MV-4-11 (cell line): ENCODE results near the gene BACE2.
"Not testable (repeated sequence)": the region's sequence is repeated elsewhere in the genome, so short reads cannot be mapped to it uniquely, and the experiment has no call there.

ENCODE experiments used
- DNase-seq: peaks from one replicate; lab custom pipeline; 2025; lab: John Stamatoyannopoulos, UW

The BACE2 gene

DNA sequence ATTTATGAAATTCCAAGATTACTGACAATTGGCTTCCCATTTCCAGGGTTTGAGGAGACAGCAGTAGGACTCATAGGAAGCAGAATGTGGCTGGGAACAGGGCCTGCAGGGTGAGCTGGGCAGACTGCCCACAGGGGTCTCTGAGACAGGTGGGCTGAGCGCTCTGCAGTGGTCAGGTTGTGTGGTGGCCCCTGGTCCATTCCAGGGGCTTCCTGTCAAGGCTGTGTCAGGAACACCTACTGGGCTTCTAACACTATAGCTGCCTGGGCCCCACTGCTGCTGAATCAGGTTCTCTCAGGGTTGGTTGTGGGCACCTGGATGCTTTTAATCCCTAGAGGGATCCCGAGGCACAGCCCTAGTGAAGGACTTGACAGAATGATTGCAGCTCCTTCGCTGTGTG lies 72.1 kb downstream of the BACE2 start:
- DNase-seq, result no peak

DNA sequence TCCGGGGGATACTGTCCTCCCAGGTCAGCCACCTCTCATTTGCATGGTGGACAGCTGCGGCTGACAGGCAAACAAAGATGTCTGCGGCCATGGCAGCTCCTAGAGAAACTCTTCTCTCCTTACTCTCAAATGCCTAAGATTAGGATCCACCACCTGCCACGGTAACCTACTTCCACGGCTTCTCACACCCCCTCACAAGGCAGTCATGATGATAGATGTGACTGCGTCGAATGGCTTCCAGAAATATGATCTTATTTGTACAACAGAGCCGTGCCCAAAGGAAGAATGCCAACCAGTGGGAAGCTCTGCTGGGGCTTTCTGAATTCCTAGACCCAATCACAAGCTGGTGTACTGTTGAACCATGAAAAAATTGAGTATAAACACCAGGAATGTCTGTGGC lies 73.4 kb downstream of the BACE2 start:
- DNase-seq, result no peak

DNA sequence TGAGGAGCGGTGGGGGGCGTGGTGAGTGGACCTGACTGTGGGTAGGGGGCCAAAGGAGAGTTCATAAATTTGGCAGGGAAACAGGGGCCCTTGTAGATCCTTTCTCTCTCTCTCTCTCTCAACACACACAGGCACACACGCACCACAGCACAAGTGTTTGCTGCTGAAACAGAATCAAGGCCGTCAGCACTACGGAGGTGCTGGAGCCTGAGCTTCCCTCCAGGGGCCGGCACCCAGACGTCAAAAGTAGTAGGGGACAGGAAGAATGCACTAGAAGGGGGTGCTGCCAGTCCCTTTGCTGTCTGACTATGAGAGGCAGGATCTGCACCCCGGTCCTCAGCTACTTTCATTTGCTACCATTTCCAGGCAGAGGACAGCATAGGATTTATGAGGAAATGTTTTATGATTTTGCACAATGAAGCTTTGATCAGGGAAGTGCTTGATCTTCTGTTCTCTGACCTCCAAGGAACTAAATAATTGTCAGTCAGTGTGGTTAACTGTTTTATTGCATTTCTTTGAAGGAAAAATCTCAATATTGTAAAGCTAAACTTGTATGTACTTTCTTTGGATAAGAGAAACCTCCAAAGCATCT lies 74.4 kb downstream of the BACE2 start:
- no peak for DNase-seq

DNA sequence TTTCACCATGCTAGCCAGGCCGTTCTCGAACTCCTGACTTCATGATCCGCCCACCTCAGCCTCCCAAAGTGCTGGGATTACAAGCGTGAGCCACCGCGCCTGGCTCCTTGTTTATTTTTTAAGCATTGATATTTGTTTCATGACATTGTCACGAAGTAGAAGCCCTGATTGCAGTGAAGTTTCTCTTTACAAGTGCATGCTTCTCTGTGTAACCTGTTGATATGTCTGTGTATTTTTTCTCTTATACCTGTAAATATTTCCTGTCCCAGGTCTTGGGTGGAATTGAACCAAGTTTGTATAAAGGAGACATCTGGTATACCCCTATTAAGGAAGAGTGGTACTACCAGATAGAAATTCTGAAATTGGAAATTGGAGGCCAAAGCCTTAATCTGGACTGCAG lies 75.1 kb downstream of the BACE2 start:
- DNase-seq, result no peak

DNA sequence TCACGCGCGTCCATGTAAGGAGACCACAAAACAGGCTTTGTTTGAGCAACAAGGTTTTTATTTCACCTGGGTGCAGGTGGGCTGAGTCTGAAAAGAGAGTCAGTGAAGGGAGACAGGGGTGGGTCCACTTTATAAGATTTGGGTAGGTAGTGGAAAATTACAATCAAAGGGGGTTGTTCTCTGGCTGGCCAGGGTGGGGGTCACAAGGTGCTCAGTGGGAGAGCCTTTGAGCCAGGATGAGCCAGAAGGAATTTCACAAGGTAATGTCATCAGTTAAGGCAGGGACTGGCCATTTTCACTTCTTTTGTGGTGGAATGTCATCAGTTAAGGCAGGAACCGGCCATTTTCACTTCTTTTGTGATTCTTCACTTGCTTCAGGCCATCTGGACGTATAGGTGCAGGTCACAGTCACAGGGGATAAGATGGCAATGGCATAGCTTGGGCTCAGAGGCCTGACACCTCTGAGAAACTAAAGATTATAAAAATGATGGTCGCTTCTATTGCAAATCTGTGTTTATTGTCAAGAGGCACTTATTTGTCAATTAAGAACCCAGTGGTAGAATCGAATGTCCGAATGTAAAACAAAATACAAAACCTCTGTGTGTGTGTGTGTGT lies 76.4 kb downstream of the BACE2 start:
- not testable (repeated sequence) for DNase-seq

DNA sequence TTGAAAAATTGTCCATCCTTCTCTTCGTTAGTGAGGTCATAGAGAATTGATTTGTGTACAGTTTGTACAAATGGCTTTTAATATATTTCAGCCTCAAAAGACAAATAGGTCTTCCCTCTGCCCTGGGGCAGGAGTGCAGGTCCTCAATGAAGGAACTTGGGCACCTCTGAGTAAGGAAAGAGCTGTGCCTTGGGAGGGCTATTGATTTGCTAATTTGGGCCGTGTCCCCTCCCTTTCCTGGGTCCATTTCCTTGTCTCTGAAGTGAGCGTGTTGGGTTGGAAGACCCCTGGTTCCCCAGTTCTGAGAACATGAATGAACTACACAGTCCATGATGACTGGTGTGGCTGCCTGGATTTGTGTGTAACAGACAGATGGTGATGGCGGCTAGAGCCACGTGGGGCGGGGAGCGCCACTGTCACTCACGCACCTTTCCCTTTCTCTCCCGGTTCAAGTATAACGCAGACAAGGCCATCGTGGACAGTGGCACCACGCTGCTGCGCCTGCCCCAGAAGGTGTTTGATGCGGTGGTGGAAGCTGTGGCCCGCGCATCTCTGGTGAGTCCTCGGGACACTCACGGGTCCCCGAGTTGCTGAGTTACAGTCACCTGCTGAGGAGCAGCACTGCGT lies 77.7 kb downstream of the BACE2 start:
- no peak for DNase-seq

DNA sequence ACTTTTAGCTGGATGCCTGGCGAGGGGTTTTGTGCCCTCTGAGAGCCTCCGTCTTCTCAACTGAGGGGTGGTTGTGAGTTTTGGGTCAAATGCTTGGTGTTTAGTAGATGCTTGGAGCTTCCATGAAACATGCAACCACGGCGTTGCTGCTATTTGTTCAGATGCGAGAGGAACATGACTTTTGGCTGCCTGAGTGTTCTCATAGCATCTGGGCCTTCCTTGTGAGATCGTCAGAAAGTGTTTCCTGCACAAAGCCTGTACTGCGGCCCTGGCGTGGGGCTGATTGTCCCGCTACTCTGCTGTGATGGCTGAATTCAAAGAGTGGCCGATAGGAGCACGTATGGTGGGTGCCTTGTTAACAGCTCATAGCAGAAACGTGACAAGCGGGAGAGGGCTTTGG lies 78.8 kb downstream of the BACE2 start:
- DNase-seq, result no peak

DNA sequence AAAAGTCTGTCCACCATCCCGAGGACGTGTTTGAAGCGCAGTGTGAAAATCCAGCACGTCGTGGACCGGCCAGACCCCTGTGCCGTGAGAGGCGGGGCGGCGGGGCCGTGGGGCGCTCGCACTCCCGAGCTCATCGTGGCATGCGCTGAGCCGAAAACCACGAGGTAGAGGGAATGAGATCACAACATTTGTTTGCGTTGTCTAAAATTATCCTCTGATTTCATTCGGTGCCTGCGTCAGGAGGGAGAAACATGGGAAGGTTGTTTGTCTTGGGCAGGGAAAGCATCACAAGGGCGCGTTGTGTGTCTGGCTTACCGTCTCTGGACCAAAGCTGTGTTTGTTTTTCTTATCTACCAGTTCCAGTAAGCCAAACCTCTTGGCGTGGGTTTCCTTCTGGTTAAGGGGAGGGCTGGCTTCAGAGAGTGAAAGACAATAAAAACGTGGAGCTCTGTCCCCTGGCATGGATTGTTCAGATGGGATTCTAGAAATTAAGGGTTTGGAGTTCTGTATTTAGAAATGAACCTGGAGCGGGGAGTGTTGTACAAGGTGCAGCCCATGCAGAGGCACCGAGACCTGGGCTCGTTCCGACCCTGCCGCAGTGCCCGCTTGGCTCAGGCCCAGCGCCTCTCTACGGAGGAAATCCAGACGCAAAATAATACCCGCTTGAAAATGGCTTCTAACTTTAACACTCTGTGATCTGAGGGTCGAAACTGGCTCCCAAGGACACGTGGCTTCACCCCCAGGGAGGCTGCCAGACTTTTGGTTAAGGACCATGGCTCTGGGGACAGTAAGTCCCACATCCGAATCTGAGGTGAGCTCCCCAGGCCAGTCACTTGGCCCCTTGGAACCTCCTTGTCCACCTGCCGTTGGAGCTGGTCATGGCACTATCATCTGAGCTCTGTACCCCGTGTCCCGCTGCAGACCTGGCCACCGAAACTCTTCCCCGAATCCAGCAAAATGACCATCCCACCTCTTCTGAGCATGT lies 79.9 kb downstream of the BACE2 start:
- DNase-seq, result no peak

DNA sequence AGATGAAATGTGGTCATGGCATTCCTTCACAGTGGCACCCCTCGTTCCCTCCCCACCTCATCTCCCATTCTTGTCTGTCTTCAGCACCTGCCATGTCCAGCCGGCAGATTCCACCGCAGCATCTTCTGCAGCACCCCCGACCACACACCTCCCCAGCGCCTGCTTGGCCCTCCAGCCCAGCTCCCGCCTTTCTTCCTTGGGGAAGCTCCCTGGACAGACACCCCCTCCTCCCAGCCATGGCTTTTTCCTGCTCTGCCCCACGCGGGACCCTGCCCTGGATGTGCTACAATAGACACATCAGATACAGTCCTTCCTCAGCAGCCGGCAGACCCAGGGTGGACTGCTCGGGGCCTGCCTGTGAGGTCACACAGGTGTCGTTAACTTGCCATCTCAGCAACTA lies 81.5 kb downstream of the BACE2 start:
- DNase-seq, result no peak

DNA sequence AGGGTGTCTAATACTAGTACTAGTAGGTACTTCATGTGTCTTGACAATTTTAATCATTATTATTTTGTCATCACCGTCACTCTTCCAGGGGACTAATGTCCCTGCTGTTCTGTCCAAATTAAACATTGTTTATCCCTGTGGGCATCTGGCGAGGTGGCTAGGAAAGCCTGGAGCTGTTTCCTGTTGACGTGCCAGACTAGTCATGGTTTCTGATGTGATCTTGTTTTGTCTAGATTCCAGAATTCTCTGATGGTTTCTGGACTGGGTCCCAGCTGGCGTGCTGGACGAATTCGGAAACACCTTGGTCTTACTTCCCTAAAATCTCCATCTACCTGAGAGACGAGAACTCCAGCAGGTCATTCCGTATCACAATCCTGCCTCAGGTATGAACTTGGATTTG lies 82.6 kb downstream of the BACE2 start:
- DNase-seq, result no peak

DNA sequence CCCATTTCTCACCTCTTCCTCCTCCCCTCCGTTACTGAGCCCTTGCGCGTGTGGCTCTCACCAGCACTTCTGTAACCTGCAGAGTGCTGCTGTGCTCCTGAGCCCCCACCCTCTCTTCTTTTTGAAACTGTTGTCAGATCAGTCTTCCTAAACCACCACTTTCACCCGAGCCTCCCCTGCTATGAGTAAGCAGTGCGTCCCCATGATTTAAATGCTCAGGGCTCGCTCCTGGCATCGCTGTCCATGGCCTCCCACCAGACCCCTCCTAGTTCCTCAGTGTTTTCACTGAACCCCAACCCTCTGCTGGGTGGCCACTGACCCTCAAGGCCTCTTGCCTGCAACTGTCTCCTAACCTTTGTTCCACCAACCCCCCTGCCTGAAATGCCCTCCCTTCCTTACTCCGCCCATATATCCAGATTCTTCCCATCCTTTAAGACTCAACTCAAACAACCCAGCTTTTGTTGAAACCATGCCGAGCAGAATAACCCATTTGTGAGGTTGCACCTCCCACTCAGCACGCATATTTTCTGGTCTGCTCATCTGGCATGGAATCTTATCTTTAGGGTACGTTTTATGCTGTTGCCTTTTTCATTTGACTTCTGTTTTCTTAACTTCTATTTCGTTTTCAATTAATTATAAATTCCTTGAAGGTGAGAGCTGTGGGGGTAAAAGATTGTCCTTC lies 84.1 kb downstream of the BACE2 start:
- DNase-seq, result no peak

DNA sequence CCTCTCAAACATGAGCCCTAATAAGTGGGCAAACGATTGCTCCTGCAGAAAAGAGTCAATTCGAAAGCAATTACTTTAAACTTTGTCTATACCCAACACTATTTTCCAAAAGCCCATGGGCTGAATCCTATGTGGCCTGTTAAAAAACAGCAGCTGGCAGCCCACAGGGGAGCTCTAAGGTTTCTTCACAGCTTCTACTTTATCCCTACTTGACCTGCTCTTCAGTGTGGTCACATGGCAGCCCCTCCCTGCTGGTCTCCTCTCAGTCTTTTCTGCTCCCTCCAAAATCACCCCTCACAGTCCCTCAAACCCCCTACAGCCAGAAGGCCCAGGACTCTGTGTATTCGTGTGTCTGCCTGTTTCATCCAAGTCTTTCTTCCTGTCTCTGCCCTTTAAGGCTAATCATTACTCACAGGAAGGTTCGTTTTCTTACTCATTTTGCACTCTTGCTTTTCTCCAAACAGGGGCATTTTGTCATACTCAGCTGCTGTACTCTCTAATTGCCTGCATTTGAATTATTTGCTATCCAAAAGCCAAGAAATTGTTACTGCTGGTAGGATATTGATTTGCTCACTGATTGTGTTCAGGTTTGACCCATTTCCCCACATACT lies 86.2 kb downstream of the BACE2 start:
- DNase-seq, result no peak

DNA sequence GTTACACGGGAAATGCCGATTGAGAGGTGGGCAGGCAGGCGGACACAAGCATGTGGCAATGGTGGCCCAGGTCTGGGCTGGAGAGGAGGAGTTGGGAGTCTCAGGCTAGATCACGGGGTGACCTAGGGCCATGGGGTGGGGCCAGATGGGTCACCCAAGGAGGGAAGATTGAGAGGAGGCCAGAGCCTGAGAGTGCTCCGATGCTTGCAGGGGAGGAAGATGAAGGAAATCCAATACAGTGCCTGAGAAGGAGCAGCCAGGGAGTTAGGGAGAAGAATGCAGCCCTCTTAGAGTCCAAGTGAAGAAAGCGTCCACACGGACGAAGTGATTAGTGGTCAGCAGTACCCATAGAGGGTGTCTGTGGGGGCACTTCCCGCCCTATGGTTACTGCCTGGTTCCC lies 87.2 kb downstream of the BACE2 start:
- DNase-seq, result no peak

DNA sequence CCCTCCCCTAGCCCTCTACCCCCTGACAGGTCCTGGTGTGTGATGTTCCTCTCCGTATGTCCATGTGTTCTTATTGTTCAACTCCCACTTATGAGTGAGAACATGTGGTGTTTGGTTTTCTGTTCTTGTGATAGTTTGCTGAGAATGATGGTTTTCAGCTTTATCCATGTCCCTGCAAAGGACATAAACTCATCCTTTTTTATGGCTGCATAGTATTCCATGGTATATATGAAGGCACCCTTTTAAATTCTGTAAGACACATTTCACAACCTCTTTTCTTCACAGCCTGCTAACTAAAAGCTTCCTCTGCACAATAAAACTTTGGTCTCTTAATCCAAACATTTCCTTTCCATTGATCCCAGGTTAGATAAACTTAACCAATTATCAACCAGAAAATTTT lies 88.3 kb downstream of the BACE2 start:
- not testable (repeated sequence) for DNase-seq

DNA sequence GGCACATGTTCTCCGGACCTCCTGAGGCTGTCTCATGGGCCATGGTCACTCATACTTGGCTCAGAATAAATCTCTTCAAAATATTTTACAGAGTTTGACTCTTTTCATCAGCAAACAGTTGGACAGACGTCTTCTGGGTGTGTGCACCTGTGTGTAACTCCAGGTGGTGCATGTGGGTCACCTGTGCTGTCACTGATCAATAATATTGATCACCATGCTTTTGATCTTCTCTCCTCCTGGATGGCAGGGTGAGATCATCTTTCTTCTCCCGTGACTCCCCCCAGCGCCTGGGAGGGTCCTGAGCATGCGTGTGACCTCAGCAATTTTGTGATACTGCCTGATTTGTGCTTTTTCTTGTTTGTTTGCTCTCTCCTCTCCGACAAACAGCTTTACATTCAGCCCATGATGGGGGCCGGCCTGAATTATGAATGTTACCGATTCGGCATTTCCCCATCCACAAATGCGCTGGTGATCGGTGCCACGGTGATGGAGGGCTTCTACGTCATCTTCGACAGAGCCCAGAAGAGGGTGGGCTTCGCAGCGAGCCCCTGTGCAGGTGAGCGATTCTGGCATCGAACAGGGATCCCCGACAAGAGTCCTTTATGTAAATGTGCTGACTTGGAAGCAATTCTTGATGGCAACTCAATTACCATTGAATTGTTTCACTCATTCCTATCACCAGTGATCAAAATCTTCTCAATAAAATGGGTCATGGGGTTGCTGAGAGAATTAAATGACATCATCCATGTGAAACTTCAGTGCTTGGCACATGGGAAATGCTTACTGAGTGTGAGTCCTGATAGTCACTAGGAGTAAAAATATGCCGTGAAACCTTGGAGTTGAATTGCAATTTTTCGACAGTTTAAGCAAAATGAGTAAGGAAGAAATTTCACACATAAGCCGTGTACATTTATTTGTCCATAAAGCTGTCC lies 89.1 kb downstream of the BACE2 start:
- no peak for DNase-seq

DNA sequence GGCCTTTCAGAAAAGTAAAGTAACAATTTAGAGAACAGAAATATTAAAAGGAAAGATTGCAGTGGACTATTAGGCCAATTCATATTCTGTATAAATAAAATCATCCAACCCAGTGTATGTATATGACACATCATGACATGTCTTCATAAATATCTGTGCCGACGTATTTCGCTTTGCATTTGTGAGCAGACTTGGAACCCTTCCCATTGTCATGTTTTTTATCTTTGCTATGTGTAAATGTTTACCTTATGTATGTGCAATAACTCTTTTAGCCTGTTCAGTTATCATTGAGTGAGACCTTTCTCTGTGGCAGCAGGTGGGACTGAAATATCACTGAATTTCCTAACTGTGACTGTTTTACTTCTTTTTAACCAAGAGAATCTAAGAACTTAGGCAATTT lies 90.7 kb downstream of the BACE2 start:
- no peak for DNase-seq

DNA sequence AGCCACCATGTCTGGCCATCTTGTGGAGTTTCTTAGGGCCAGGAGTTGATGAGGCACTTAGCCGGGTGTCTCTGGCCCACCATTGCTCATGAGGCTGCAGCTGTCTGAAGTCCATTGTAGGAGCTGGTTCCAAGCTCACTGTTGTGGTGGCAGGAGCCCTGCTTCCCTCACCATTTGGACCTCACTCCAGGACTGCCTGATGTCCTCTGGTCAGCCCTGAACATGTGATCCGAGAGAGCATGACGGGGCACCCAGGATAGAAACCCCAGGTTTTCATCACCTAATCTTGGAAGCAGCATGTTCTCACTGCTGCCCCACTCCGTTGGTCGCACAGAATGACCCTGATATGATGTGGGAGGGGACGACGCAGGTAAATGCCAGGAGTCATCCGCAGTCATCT lies 92.5 kb downstream of the BACE2 start:
- DNase-seq, result no peak

DNA sequence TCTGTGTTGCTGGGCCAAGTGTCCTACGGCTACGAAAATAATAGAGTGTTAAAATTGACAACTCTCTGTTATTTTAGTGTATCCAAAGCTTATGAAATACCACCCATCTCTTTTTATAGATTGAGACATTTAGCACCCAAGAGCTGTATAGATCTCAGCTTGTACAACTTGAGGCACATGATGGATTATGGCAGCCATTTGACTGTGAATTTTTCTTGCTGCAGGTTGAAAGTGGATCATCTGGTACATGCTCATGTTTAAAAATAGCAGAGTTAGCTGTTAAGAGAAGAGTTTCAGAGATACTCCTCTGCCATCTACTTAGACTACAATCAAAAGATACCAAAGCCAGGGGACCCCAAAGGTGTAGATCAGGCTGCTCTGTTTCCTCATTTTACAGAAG lies 99.4 kb downstream of the BACE2 start:
- no peak for DNase-seq

DNA sequence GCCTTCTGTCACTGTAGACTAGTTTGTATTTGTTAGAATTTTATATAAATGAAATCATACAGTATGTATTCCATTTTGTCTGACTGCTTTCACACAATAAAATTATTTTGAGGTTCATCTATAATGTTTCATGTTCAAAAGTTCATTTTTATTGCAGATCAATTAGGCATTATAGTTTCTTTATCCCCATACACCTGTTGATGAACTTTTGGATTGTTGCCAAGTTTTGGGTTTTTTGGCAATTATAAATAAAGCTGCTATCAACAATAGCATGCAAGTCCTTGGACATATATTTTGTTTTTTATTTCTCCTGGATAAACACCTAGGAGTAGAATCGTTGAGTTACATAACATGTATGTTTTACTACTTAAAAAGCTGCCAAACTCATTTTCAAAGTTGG lies 101.6 kb downstream of the BACE2 start:
- no peak for DNase-seq

DNA sequence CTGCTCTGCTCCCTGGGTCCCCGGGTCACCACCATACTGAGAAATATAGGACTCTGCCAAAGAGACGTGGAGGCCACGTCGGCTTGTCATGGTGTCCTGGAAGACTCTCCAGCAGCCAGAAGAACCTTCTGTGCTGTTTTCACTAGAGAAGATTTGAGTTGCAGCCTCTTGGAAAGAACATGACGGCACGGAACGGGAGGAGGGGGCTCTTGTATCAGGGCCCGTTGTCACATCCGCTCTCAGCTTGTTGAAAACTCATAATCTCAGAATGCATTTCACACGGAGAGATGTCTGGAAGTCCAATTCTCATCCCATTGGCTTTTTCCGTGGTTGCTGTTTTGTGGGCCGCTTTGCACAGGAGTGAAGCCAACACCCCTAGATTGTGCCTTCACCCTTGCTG lies 109.2 kb downstream of the BACE2 start:
- DNase-seq, result no peak

DNA sequence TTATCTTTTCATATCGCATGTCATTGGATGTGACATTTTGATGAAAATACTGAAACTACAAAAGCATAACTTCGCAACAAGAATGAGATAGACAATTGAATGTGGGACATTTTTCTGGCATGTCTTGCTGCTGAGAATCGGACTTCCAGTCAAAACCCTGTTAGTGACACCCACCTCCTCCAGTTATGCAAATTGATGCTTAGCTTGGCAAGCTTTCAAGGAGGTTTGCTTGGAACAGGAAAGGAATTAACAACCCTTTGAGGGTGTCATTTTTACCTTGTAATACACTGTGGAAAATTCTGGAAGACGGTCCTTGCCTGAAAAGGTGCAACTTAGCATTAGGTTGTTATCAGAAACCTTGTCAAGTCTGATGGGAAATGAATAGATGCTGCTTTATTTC lies 109.9 kb downstream of the BACE2 start:
- DNase-seq, result no peak
